ENCODE measurements around the gene KCNQ1.

KCNQ1 gene

GRCh38 chr11:2804701-2805387 is 360.0 kb downstream of the KCNQ1 start:
- no peak for DNase-seq

GRCh38 chr11:2805388-2806056 is 360.7 kb downstream of the KCNQ1 start:
- no peak for DNase-seq

- DNase-seq = no peak
These were observed 361.7 kb downstream of the KCNQ1 start for GRCh38 chr11:2806351-2807024.

- no peak for DNase-seq
These were observed 362.3 kb downstream of the KCNQ1 start for GRCh38 chr11:2807025-2807681.

GRCh38 chr11:2807801-2808241 is 363.0 kb downstream of the KCNQ1 start:
- no peak for DNase-seq

- DNase-seq = no peak
These were observed 364.3 kb downstream of the KCNQ1 start for GRCh38 chr11:2808850-2809846.

- DNase-seq = no peak
These were observed 365.0 kb downstream of the KCNQ1 start for GRCh38 chr11:2809854-2810253.

- no peak for DNase-seq
These were observed 365.8 kb downstream of the KCNQ1 start for GRCh38 chr11:2810411-2811205.

GRCh38 chr11:2811206-2812091 is 366.6 kb downstream of the KCNQ1 start:
- no peak for DNase-seq

GRCh38 chr11:2812371-2812991 is 367.7 kb downstream of the KCNQ1 start:
- no peak for DNase-seq

- no peak for DNase-seq
These were observed 368.5 kb downstream of the KCNQ1 start for GRCh38 chr11:2813141-2813908.

GRCh38 chr11:2813968-2814367 is 369.2 kb downstream of the KCNQ1 start:
- DNase-seq = no peak

- DNase-seq = no peak
These were observed 369.9 kb downstream of the KCNQ1 start for GRCh38 chr11:2814751-2815150.

- no peak for DNase-seq
These were observed 371.1 kb downstream of the KCNQ1 start for GRCh38 chr11:2815762-2816496.

- DNase-seq = no peak
These were observed 371.7 kb downstream of the KCNQ1 start for GRCh38 chr11:2816523-2816922.

- DNase-seq = no peak
These were observed 372.2 kb downstream of the KCNQ1 start for GRCh38 chr11:2816941-2817421.

GRCh38 chr11:2817431-2817830 is 372.6 kb downstream of the KCNQ1 start:
- no peak for DNase-seq

GRCh38 chr11:2818021-2818420 is 373.2 kb downstream of the KCNQ1 start:
- DNase-seq = no peak

Data from activated naive CD4-positive, alpha-beta T cell treated with Interleukin-2 at 50 U/mL for 16 hours (primary cell).